ENCODE data around the gene VAV2. TPM values are rescaled to one million over a fixed set of nuclear protein-coding genes. Genes with fewer than 3 reads are reported as not detected.

Gene VAV2
- total and polyA plus RNA-seq, 12 donors: 3.3 to 96.2 (median 31.2) TPM

- Histone ChIP-seq H3K27me3 (no peaks in the 10 kb centered on the region), H3K4me1 (replicated peaks in 1 of 2) (no peaks in the 10 kb centered on the region), H3K4me3 (no peak overlapping the region), H3K9me3 (replicated peaks in 1 of 3) (no peaks in the 10 kb centered on the region), H3K27ac (no peak overlapping the region), H3K36me3 (replicated peaks in 1 of 2) (peaks cover 0 to 42% of the 10 kb centered on the region in 2 donors)
- intact Hi-C loops (cut with DNase I): no loop called here
- TF ChIP-seq CTCF (IDR thresholded peaks at IDR 0.05): no peak
- no peak for TF ChIP-seq POLR2A (IDR thresholded peaks at IDR 0.05)
- WGBS, 4 donors: 88 to 98% (median 95%) methylated on average over 8 to 15 of the region's 15 CpGs
- no peak for DNase-seq
Measured at GRCh38 chr9:133780404-133780945, 211.6 kb downstream of the VAV2 start.

DNA sequence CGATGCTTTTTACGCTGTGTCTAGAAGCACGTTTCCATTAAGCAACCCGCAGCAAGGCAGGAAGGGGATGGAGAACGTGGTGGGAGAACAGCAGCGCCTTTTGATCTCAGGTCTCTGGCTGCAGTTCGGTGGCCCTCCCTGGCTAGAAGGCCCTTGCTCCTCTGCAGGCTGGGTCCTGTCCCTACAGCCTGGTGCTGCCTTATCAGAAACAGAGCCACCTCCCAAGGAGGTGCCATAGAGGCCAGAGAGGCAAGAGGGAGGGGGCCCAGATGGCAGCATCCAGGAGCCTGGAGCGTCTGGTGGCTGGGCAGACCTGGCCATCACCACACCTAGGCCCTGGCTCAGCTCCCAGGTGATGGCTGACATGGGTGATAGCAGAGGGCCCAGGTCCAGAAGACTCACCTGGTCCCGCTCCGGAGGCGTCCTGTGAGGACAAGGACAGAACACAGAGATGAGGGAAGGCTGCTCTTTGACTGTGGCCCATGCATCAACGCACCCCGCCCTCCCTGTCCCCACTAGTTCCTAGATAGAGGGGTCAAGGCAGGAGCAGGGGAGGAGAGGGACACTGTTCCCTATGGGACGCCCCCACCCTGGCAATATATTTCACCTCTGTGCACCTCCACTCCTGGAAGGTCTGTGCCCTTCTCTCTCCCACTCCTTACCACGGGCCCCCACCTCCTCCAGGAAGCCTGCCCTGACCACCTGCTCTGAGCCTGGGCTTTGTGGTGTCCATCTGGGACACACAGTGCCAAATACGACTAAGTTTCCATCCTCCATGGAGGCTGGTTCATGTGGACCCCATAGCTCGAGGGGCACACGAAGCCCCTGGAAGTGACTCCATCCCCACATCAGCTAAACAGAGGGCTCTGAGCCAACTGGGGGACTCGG is 212.4 kb downstream of the VAV2 start:
- peaks cover 0 to 42% of the 10 kb centered on the region in 2 donors for H3K36me3 ChIP-seq (replicated peaks in 1 of 2)

GRCh38 chr9:133779081-133779480 is 213.0 kb downstream of the VAV2 start:
- peaks cover 0 to 48% of the 10 kb centered on the region in 2 donors for H3K36me3 ChIP-seq (replicated peaks in 1 of 2)
- H3K9me3 ChIP-seq (replicated peaks in 1 of 3): no peaks in the 10 kb centered on the region
- intact Hi-C loops (cut with DNase I): no loop called here
- no peak for TF ChIP-seq POLR2A (IDR thresholded peaks at IDR 0.05)
- no peak for TF ChIP-seq CTCF (IDR thresholded peaks at IDR 0.05)
- no peak overlapping the region for H3K27ac ChIP-seq
- no peaks in the 10 kb centered on the region for H3K4me1 ChIP-seq (replicated peaks in 1 of 2)
- H3K27me3 ChIP-seq: no peaks in the 10 kb centered on the region
- DNase-seq: no peak
- H3K4me3 ChIP-seq: no peak overlapping the region
- 87 to 96% (median 94%) methylated on average over 6 to 8 of the region's 8 CpGs for WGBS, 4 donors

More for the DNA sequence above, 212.4 kb downstream of the VAV2 start:
- Histone ChIP-seq H3K4me3 (no peak overlapping the region), H3K27me3 (no peaks in the 10 kb centered on the region), H3K4me1 (replicated peaks in 1 of 2) (no peaks in the 10 kb centered on the region), H3K27ac (no peak overlapping the region), H3K9me3 (replicated peaks in 1 of 3) (no peaks in the 10 kb centered on the region)
- no peak for TF ChIP-seq CTCF (IDR thresholded peaks at IDR 0.05)
- TF ChIP-seq POLR2A (IDR thresholded peaks at IDR 0.05): no peak
- WGBS, 4 donors: 86 to 92% (median 91%) methylated on average over 14 to 19 of the region's 19 CpGs
- DNase-seq: no peak
- intact Hi-C loops (cut with DNase I): no loop called here

DNA sequence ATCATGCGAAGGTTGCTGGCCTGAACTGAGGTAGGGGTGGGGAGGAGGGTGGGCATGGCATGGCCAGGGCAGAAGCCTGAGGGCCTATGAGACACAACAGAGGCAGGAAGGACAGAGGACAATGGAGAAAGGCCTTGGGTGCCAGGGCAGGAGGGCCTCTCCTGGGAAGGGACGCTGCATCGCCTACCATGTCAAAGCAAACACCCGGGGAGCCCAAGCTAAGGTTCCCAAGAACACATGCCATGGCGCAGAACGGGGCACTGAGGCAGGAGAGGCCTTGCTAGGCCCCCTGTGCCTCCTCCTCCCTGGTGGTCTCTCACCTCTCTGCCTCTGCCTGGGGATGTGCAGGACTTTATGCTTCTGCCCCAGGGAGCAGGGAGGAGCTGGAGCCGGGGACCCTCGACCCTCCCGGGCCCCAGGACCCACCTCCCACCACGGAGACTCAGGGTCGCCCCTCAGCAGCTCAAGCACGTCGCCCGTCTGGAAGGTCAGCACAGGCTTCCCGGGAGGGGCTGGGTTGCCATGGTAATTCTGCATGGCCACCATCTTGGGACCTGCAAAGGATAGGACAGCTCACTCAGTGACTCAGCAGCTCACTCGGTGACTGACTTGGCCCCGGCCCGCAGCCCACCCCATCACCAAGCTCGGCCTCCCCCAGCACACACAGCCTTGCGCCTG is 213.6 kb downstream of the VAV2 start:
- H3K4me1 ChIP-seq (replicated peaks in 1 of 2): no peaks in the 10 kb centered on the region
- H3K27ac ChIP-seq: no peak overlapping the region
- TF ChIP-seq CTCF (IDR thresholded peaks at IDR 0.05): no peak
- no peak for TF ChIP-seq POLR2A (IDR thresholded peaks at IDR 0.05)
- no peaks in the 10 kb centered on the region for H3K9me3 ChIP-seq (replicated peaks in 1 of 3)
- H3K4me3 ChIP-seq: no peak overlapping the region
- H3K36me3 ChIP-seq (replicated peaks in 1 of 2): peaks cover 0 to 54% of the 10 kb centered on the region in 2 donors
- H3K27me3 ChIP-seq: no peaks in the 10 kb centered on the region
- intact Hi-C loops (cut with DNase I): no loop called here
- DNase-seq: no peak
- WGBS, 4 donors: 79 to 88% (median 84%) methylated on average over 13 to 20 of the region's 20 CpGs

Measured in adrenal gland (tissue), 12 donors.